Stomach (tissue), 9 donors: ENCODE results near the gene CEP85L. TPM values are rescaled to one million over a fixed set of nuclear protein-coding genes. Genes with fewer than 3 reads are reported as not detected.

Experiments used
- DNase-seq, 2 donors: peaks; one replicate each; pipeline versions ENCODE4 v3.0.0 to v3.0.0-alpha.2; 2013 to 2019
- H3K27ac ChIP-seq, 5 donors: fragments of 200-600 bp in 4 of 5; sonication (generic) in 4 of 5; one replicate each; pipeline ENCODE4 v1.5.1; 2013 to 2019; ENCODE audit warnings: mild to moderate bottlenecking in 1 of 5, moderate library complexity in 1 of 5
- H3K27me3 ChIP-seq, 3 donors: fragments of 200-600 bp; sonication (generic); one replicate each; pipeline ENCODE4 v1.5.1; 2017 to 2019; ENCODE audit warnings: mixed run types in 1 of 3
- H3K36me3 ChIP-seq, 4 donors: fragments of 200-600 bp; sonication (generic); 1 replicate in 3 of 4; 2 replicates in 1 of 4; pipeline ENCODE4 v1.5.1; 2016 to 2019
- H3K4me1 ChIP-seq, 4 donors: fragments of 200-600 bp; sonication (generic); one replicate each; pipeline ENCODE4 v1.5.1; 2016 to 2019
- H3K4me3 ChIP-seq, 4 donors: fragments of 200-600 bp; sonication (generic) in 3 of 4; one replicate each; pipeline ENCODE4 v1.5.1; 2016 to 2019; ENCODE audit warnings: mild to moderate bottlenecking in 1 of 4
- H3K9me3 ChIP-seq, 4 donors: fragments of 200-600 bp; sonication (generic); one replicate each; pipeline ENCODE4 v1.5.1; 2016 to 2019
- EP300 ChIP-seq: sonication (generic); formaldehyde crosslinking; IDR thresholded peaks from one replicate; pipeline ENCODE4 v1.6.1; 2017; ENCODE audit warnings: antibody characterized with exemption
- POLR2A ChIP-seq, 4 donors: fragments of 450-650 bp; IDR thresholded peaks; one replicate each; pipeline ENCODE4 v1.6.1; 2016; ENCODE audit warnings: antibody characterized with exemption in 4 of 4, control low read depth in 2 of 4, mild to moderate bottlenecking in 1 of 4, moderate library complexity in 1 of 4
- POLR2AphosphoS5 ChIP-seq, 3 donors: sonication (generic); formaldehyde crosslinking; IDR thresholded peaks; one replicate each; pipeline ENCODE4 v1.6.1; 2016; ENCODE audit warnings: antibody characterized with exemption in 3 of 3
- WGBS, 5 donors: extraction: QIAGEN DNeasy Blood & Tissue Kit in 3 of 5; methylation state at CpG; one replicate each; pipeline versions ENCODE4 v1.1.5 to v1.1.7; 2013 to 2018; 5-methylcytosine and 5-hydroxymethylcytosine counted together
- intact Hi-C: fragments of 100-400 bp; cut with DNase I; formaldehyde crosslinking; loops from one replicate; pipeline ENCODE4 v1.15.1; 2023; ENCODE audit warnings: low total_unique reads
- polyA plus RNA-seq, 3 donors: library from polyadenylated mRNA; stranded (reverse); fragments of 200-250 nt; gene quantifications; one replicate each; pipeline ENCODE4 v1.2.3, GENCODE V29; 2013
- total RNA-seq, 5 donors: library from RNA; depleted of rRNA; stranded (reverse); fragments of >200 nt; gene quantifications; one replicate each; pipeline versions ENCODE4 v1.1.0 to v1.2.3, GENCODE V29; 2014 to 2016
- TF ChIP-seq, protein P1 (sequence below), 7 experiments: fragments of 450-650 bp in 4 of 7; fragments of 200-600 bp in 3 of 7; sonication (generic) in 3 of 7; IDR thresholded peaks; one replicate each; pipeline ENCODE4 v1.5.1; 2016 to 2019; ENCODE audit warnings: antibody characterized with exemption in 7 of 7, control low read depth in 2 of 7, mild to moderate bottlenecking in 1 of 7
- donor health status: healthy with polysubstance abuse.
- donor health status: Bipolar disorder and iron deficiency.
- donor health status: healthy.

CEP85L gene
- total and polyA plus RNA-seq, 8 donors, result 1.5 to 67.7 (median 8.7) TPM

DNA sequence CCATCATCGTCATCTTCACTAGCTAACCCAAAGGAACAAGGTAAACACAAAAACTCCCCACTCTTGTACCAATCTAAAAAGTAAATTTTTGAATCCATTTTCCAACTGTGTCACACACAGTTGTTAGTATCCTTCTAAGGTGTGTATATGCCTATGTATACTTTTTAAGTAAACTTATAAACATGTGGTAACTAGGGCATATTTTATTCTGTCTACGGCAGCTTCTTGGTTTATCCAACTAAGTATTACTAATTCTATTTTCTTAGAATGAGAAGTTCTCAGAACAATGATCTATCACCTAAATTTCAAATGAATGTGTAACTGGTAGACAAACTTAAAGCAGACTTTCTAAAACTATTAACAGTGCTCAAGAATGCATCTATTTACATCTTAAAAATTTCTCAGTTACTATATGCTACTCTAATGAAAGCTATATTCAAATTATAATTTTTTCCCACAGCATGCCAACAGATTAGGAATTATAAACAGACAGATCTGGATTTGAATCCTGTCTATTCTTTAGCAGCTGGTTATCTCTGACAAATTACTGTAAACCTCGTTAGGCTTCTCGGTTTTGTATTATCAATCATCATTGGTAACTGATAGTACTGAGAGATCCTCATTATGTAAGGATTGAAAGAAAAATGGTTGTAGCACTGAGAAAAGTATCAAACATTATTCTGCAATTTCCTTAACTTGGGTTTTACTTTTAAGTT, 105.1 kb downstream of the CEP85L start:
- H3K27ac ChIP-seq, result peak overlapping the region in 3 of 5 donors; percentile 44 to 62 (median 58)
- no peaks in the 10 kb centered on the region for H3K36me3 ChIP-seq
- WGBS, 5 donors, result 28 to 49% (median 36%) methylated on average over 4 of the region's 4 CpGs
- no peaks in the 10 kb centered on the region for H3K27me3 ChIP-seq
- no peak for DNase-seq
- H3K4me3 ChIP-seq, result no peak overlapping the region
- intact Hi-C loops, result no loop called here
- H3K4me1 ChIP-seq, result peaks cover 4 to 35% (median 20%) of the 10 kb centered on the region in 4 donors
- TF ChIP-seq POLR2AphosphoS5 (IDR thresholded peaks at IDR 0.05) (no peak), EP300 (no peak), POLR2A (IDR thresholded peaks at IDR 0.05) (no peak)
- TF ChIP-seq, protein P1, sequence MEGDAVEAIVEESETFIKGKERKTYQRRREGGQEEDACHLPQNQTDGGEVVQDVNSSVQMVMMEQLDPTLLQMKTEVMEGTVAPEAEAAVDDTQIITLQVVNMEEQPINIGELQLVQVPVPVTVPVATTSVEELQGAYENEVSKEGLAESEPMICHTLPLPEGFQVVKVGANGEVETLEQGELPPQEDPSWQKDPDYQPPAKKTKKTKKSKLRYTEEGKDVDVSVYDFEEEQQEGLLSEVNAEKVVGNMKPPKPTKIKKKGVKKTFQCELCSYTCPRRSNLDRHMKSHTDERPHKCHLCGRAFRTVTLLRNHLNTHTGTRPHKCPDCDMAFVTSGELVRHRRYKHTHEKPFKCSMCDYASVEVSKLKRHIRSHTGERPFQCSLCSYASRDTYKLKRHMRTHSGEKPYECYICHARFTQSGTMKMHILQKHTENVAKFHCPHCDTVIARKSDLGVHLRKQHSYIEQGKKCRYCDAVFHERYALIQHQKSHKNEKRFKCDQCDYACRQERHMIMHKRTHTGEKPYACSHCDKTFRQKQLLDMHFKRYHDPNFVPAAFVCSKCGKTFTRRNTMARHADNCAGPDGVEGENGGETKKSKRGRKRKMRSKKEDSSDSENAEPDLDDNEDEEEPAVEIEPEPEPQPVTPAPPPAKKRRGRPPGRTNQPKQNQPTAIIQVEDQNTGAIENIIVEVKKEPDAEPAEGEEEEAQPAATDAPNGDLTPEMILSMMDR (IDR thresholded peaks at IDR 0.05), result no peak
- H3K9me3 ChIP-seq, result no peaks in the 10 kb centered on the region

DNA sequence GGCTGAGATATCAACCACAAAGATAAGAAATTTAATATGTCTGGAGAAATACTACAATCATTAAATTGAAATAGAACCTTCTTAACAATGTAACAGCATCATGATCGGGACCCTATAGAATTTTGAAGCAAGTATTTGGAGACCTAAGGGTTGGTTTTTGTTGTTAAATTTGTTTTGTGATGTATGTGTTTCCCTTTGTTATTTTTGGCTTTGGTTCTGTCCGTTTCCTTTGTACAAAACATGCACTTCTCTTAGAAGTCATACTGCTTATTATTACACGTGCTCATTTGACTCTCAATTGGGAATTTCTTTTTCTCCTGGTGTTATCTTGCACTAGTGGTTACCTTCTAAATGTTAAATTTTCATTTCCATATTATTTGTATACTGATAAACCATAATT, 107.3 kb downstream of the CEP85L start:
- intact Hi-C loops, result no loop called here
- TF ChIP-seq EP300 (no peak), POLR2AphosphoS5 (IDR thresholded peaks at IDR 0.05) (no peak), POLR2A (IDR thresholded peaks at IDR 0.05) (no peak)
- TF ChIP-seq, protein P1 (IDR thresholded peaks at IDR 0.05), result no peak
- H3K27me3 ChIP-seq, result no peaks in the 10 kb centered on the region
- no peaks in the 10 kb centered on the region for H3K9me3 ChIP-seq
- 52 to 75% (median 62%) methylated on average over 3 of the region's 3 CpGs for WGBS, 5 donors
- no peak for DNase-seq
- no peak overlapping the region for H3K4me3 ChIP-seq
- peaks cover 4 to 42% (median 16%) of the 10 kb centered on the region in 4 donors for H3K4me1 ChIP-seq
- H3K27ac ChIP-seq, result no peak overlapping the region
- no peaks in the 10 kb centered on the region for H3K36me3 ChIP-seq

DNA sequence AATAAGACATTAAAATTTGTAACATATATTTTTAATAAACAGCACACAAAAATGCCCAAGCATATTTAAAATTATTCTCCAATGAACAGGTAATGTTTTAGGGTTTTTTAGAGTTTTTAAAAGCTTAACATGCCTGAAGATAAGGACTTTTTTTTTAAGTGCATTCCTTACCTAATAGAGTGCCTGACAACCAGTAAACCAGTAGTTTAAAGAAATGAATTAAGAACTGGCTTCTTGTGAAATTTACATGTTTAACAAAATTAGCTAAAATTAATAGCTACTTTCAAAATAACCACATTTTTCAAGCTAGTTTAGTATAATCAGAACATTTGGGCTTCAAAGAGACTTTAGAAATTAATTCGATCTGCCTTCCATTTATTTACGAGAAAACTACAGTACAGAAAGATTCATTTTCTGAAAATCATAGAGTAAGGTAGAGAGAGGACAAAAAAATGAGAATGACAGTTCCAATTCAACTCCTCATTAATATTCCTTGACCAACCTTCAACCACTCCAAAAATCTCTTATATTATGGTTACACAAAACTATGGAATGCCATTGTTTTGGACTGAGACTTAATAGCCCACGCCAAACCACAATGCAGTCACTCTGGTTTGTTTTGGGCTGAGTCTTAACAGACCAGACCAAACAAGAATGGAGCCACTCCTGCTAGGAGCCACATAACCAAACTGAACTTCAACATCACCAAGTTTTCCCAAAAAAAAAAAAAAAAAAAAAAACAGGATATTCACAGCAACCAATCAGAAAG, 109.0 kb downstream of the CEP85L start:
- whole genome bisulfite sequencing, 5 donors, result 85 to 95% (median 93%) methylated on average over 3 of the region's 3 CpGs
- no peak for DNase-seq
- Histone ChIP-seq H3K36me3 (no peaks in the 10 kb centered on the region), H3K4me3 (no peak overlapping the region), H3K27me3 (no peaks in the 10 kb centered on the region), H3K9me3 (no peaks in the 10 kb centered on the region), H3K4me1 (peaks cover 4 to 49% (median 21%) of the 10 kb centered on the region in 4 donors), H3K27ac (no peak overlapping the region)
- TF ChIP-seq POLR2A (IDR thresholded peaks at IDR 0.05) (no peak), POLR2AphosphoS5 (IDR thresholded peaks at IDR 0.05) (no peak)
- TF ChIP-seq, protein P1 (IDR thresholded peaks at IDR 0.05), result no peak
- intact Hi-C loops, result no loop called here

DNA sequence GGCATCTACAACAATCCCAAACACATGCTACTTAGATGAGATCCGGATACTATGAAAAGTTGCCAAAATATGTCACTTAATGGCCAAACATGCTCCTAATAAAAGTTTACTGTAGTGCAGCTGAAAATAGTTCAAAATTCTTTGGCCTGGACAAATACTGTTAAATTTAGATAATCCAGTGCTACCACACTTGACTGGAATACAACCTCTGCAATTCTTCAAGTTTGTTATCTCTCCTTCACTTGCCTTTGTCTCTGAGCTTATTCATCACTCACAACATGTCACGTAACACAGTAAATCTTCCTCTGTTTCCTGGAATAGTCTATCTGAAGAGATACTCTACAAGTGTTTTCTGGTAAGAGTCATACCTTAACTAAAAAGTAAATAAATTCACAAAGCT, 113.8 kb downstream of the CEP85L start:
- TF ChIP-seq POLR2A (IDR thresholded peaks at IDR 0.05) (no peak), EP300 (no peak), POLR2AphosphoS5 (IDR thresholded peaks at IDR 0.05) (no peak)
- TF ChIP-seq, protein P1 (IDR thresholded peaks at IDR 0.05), result no peak
- intact Hi-C loops, result no loop called here
- Histone ChIP-seq H3K36me3 (peaks cover 0 to 4% (median 0%) of the 10 kb centered on the region in 4 donors), H3K27me3 (no peaks in the 10 kb centered on the region), H3K4me1 (peaks cover 0 to 25% (median 7%) of the 10 kb centered on the region in 4 donors), H3K9me3 (no peaks in the 10 kb centered on the region), H3K27ac (peak overlapping the region in 1 of 5 donors; percentile 31), H3K4me3 (no peak overlapping the region)
- DNase-seq, result no peak
- 46 to 65% (median 61%) methylated on average over 2 of the region's 2 CpGs for WGBS, 5 donors
